Type B pancreatic cell (in vitro differentiated cells): ENCODE measurements around the gene TNFSF4. TPM values are rescaled to one million over a fixed set of nuclear protein-coding genes. Genes with fewer than 3 reads are reported as not detected.

ENCODE experiments used
- DNase-seq: peaks from one replicate; pipeline ENCODE4 v3.0.0; 2021; ENCODE audit warnings: mixed read lengths; ENCODE audit not compliant: unreplicated experiment; ENCODE audit errors: extremely low spot score
- H3K27ac Mint-ChIP-seq: 2 replicates; pipeline ENCODE4 v1.8.0; 2021; ENCODE audit warnings: mild to moderate bottlenecking, mixed read lengths
- H3K27me3 Mint-ChIP-seq: 2 replicates; pipeline ENCODE4 v1.8.0; 2021; ENCODE audit warnings: mixed read lengths
- H3K36me3 Mint-ChIP-seq: 2 replicates; pipeline ENCODE4 v1.8.0; 2021; ENCODE audit warnings: mixed read lengths
- H3K4me1 Mint-ChIP-seq: one replicate; pipeline ENCODE4 v1.8.0; 2021; ENCODE audit warnings: mixed read lengths; ENCODE audit not compliant: unreplicated experiment
- H3K4me3 Mint-ChIP-seq: 2 replicates; pipeline ENCODE4 v1.8.0; 2021; ENCODE audit warnings: mild to moderate bottlenecking, mixed read lengths
- H3K9me3 Mint-ChIP-seq: 2 replicates; pipeline ENCODE4 v1.8.0; 2021; ENCODE audit warnings: mixed read lengths
- total RNA-seq: library from RNA; stranded (reverse); gene quantifications from 2 replicates; pipeline ENCODE4 v1.2.1, GENCODE V29; 2021; ENCODE audit warnings: low replicate concordance
- TF ChIP-seq, protein P1 (sequence below): fragments of 200-600 bp; sonication (generic); conservative IDR thresholded peaks from 2 replicates; pipeline ENCODE4 v1.5.0; 2021; ENCODE audit warnings: antibody characterized with exemption, mild to moderate bottlenecking

Gene TNFSF4
- total RNA-seq, 1 donor from 2014 or later: 0.58 TPM

- Mint-ChIP-seq H3K36me3 (no peaks in the 10 kb centered on the region), H3K27me3 (no peaks in the 10 kb centered on the region), H3K4me3 (no peak overlapping the region), H3K4me1 (no peaks in the 10 kb centered on the region), H3K9me3 (peaks cover 13% of the 10 kb centered on the region), H3K27ac (no peak overlapping the region)
- TF ChIP-seq, protein P1, sequence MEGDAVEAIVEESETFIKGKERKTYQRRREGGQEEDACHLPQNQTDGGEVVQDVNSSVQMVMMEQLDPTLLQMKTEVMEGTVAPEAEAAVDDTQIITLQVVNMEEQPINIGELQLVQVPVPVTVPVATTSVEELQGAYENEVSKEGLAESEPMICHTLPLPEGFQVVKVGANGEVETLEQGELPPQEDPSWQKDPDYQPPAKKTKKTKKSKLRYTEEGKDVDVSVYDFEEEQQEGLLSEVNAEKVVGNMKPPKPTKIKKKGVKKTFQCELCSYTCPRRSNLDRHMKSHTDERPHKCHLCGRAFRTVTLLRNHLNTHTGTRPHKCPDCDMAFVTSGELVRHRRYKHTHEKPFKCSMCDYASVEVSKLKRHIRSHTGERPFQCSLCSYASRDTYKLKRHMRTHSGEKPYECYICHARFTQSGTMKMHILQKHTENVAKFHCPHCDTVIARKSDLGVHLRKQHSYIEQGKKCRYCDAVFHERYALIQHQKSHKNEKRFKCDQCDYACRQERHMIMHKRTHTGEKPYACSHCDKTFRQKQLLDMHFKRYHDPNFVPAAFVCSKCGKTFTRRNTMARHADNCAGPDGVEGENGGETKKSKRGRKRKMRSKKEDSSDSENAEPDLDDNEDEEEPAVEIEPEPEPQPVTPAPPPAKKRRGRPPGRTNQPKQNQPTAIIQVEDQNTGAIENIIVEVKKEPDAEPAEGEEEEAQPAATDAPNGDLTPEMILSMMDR: no peak
- DNase-seq: no peak
These were observed 57.2 kb downstream of the TNFSF4 start for GRCh38 chr1:173149887-173150286.

GRCh38 chr1:173148971-173149370, 58.2 kb downstream of the TNFSF4 start:
- no peak overlapping the region for H3K27ac Mint-ChIP-seq
- no peaks in the 10 kb centered on the region for H3K36me3 Mint-ChIP-seq
- DNase-seq: no peak
- H3K27me3 Mint-ChIP-seq: no peaks in the 10 kb centered on the region
- H3K4me1 Mint-ChIP-seq: no peaks in the 10 kb centered on the region
- peaks cover 13% of the 10 kb centered on the region for H3K9me3 Mint-ChIP-seq
- TF ChIP-seq, protein P1: no peak
- no peak overlapping the region for H3K4me3 Mint-ChIP-seq

- DNase-seq: no peak
- no peaks in the 10 kb centered on the region for H3K4me1 Mint-ChIP-seq
- H3K36me3 Mint-ChIP-seq: no peaks in the 10 kb centered on the region
- TF ChIP-seq, protein P1: no peak
- H3K4me3 Mint-ChIP-seq: no peak overlapping the region
- H3K9me3 Mint-ChIP-seq: peaks cover 13% of the 10 kb centered on the region
- no peaks in the 10 kb centered on the region for H3K27me3 Mint-ChIP-seq
- no peak overlapping the region for H3K27ac Mint-ChIP-seq
These were observed 58.6 kb downstream of the TNFSF4 start for GRCh38 chr1:173148545-173148944.

DNA sequence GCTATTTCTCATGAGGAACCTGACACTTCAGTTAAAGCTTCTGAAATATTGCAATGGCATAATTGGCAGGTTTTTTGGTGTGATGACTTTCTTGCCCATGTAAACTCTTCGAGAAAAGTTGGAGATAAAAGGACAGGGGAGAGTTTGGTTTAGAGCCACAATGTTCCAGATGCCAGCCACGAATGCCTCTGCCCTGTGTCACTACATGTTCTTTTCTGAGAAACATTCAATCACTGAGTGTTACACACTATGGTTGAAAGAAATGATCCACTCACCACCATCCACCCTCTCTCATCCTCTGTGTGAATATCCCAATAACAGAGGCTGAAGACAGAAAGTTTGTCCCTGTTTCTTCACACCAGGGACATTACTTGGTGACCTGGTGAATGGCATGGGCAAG, 66.4 kb downstream of the TNFSF4 start:
- H3K4me3 Mint-ChIP-seq: no peak overlapping the region
- H3K36me3 Mint-ChIP-seq: no peaks in the 10 kb centered on the region
- H3K27ac Mint-ChIP-seq: no peak overlapping the region
- H3K4me1 Mint-ChIP-seq: no peaks in the 10 kb centered on the region
- H3K9me3 Mint-ChIP-seq: peaks cover 6% of the 10 kb centered on the region
- no peak for DNase-seq
- H3K27me3 Mint-ChIP-seq: peaks cover 3% of the 10 kb centered on the region
- TF ChIP-seq, protein P1: no peak

DNA sequence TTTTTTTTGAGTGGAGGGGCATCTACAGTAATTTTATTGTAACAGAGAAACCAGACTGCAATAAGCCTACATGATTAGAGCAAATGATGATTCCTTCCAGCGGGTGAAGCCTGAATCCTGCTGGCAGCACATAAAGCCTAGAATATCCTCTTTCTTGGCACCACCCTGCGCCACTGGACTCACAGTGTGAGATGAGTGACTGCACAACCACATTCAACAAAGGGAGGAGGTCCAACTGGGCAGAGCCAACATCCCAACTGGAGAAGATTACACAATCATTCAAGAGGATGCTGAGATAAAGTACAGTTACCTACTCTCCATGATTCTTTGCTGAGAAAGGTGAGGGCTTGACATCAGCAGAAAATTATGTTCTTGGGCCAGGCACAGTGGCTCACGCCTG, 67.4 kb downstream of the TNFSF4 start:
- H3K4me3 Mint-ChIP-seq: no peak overlapping the region
- H3K36me3 Mint-ChIP-seq: no peaks in the 10 kb centered on the region
- no peaks in the 10 kb centered on the region for H3K4me1 Mint-ChIP-seq
- H3K27me3 Mint-ChIP-seq: peaks cover 3% of the 10 kb centered on the region
- DNase-seq: no peak
- no peak overlapping the region for H3K27ac Mint-ChIP-seq
- peaks cover 4% of the 10 kb centered on the region for H3K9me3 Mint-ChIP-seq
- TF ChIP-seq, protein P1: no peak

DNA sequence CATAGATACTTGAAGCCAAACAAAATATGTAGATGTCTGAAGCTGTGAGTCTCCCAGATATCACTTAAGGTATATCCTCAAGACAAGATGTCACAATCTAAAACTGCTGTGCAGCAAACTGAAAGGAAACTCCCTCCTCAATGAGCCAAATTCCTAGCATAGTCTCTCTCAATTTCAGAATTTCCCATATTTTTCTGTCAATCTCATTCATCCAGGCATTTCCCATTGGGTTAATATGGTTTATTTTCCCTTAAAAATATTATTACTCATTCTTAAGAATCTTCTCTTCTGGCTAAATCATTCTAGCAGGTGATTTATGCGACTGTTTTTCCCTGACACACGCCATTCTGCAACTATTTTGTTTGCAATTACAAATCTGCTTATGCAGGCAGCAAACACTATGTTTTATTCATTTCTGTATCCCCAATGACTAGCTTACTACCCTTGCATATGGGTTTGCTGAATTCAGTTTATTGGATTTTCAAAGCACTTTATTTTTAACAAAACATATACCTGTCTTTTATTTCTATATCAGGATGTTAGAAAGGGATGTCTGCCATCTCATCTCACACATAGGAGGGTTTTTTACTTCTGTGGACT, 69.9 kb downstream of the TNFSF4 start:
- Mint-ChIP-seq H3K36me3 (no peaks in the 10 kb centered on the region), H3K27ac (no peak overlapping the region), H3K4me3 (no peak overlapping the region), H3K4me1 (no peaks in the 10 kb centered on the region), H3K27me3 (no peaks in the 10 kb centered on the region), H3K9me3 (no peaks in the 10 kb centered on the region)
- TF ChIP-seq, protein P1: no peak
- DNase-seq: no peak
